Heart right ventricle (tissue), 16 donors: Measurements from ENCODE around the gene COX17. TPM values are rescaled to one million over a fixed set of nuclear protein-coding genes. Genes with fewer than 3 reads are reported as not detected.
A peak's percentile ranks its signal among the peaks of the same experiment; 100 is the strongest.

ENCODE experiments used
- ATAC-seq, 8 donors: fragments of 200-7000 bp; cut with Tn5 transposase; one replicate each; pipeline ENCODE4 v1.9.1; 2020; ENCODE audit warnings: mild to moderate bottlenecking in 8 of 8, moderate library complexity in 8 of 8, moderate number of reproducible peaks in 1 of 8
- DNase-seq, 2 donors: peaks; one replicate each; pipeline ENCODE4 v3.0.0-alpha.2; 2020
- H3K27ac ChIP-seq, 10 donors: fragments of 200-600 bp; sonication (generic) in 2 of 10; one replicate each; pipeline versions ENCODE4 v1.5.0 to v1.8.0; 2020 to 2022; ENCODE audit warnings: mild to moderate bottlenecking in 3 of 10
- H3K27me3 ChIP-seq, 7 donors: fragments of 200-600 bp; one replicate each; pipeline ENCODE4 v1.8.0; 2021 to 2022; ENCODE audit warnings: mild to moderate bottlenecking in 2 of 7
- H3K36me3 ChIP-seq, 9 donors: fragments of 200-600 bp; sonication (generic) in 1 of 9; one replicate each; pipeline versions ENCODE4 v1.5.0 to v1.8.0; 2020 to 2022; ENCODE audit warnings: mild to moderate bottlenecking in 2 of 9
- H3K4me1 ChIP-seq, 9 donors: fragments of 200-600 bp; sonication (generic) in 1 of 9; one replicate each; pipeline versions ENCODE4 v1.5.0 to v1.8.0; 2020 to 2022; ENCODE audit warnings: mild to moderate bottlenecking in 4 of 9
- H3K4me3 ChIP-seq, 10 donors: fragments of 200-600 bp; sonication (generic) in 2 of 10; one replicate each; pipeline versions ENCODE4 v1.5.0 to v1.8.0; 2020 to 2022; ENCODE audit warnings: mild to moderate bottlenecking in 7 of 10, moderate library complexity in 2 of 10
- H3K9me3 ChIP-seq, 11 donors: fragments of 200-600 bp in 10 of 11; sonication (generic) in 2 of 11; one replicate each; pipeline versions ENCODE4 v1.5.0 to v1.8.0; 2013 to 2022; ENCODE audit warnings: mild to moderate bottlenecking in 2 of 11, control low read depth in 1 of 11, moderate library complexity in 1 of 11
- CTCF ChIP-seq, 9 donors: fragments of 200-600 bp; sonication (generic) in 2 of 9; IDR thresholded peaks; one replicate each; pipeline versions ENCODE4 v1.5.0 to v1.8.0; 2021 to 2022; ENCODE audit warnings: antibody characterized with exemption in 9 of 9, mild to moderate bottlenecking in 5 of 9, moderate library complexity in 1 of 9
- WGBS, 2 donors: extraction: QIAGEN DNeasy Blood & Tissue Kit; methylation state at CpG; one replicate each; pipeline ENCODE4 v1.1.7; 2013; ENCODE audit warnings: inconsistent platforms in 1 of 2; 5-methylcytosine and 5-hydroxymethylcytosine counted together
- intact Hi-C, 10 donors: fragments of 100-400 bp; cut with DNase I; formaldehyde crosslinking; loops; one replicate each; pipeline versions ENCODE4 v1.11.1 to v1.14.2; 2022
- polyA plus RNA-seq, 2 donors: library from polyadenylated mRNA; stranded (reverse); fragments of 200-250 nt; gene quantifications; one replicate each; pipeline ENCODE4 v1.2.3, GENCODE V29; 2013
- total RNA-seq, 10 donors: library from RNA; stranded (reverse); fragmentation: NEBNext Ultra II Directional in 3 of 10; extraction: Animal tissue kit (Norgen Biotek cat#: 25700) in 3 of 10; gene quantifications; one replicate each; pipeline versions ENCODE4 v1.2.1 to v1.2.4, GENCODE V29; 2021 to 2023
- donor health status: Arrhythmogenic right ventricular cardiomyopathy.
- donor health status: ischemic (EF 13 %, LVEDD 7.1; RV severe dilation, severe dysfunction).
- donor health status: healthy with polysubstance abuse.
- donor health status: DM: no; HTN: yes; CAD: no.
- donor health status: DM: no; HTN: no; CAD: no.
- donor health status: ischemic (EF 25% LVEDD 6.9; RV normal size, moderate dysfunction).
- donor health status: ischemic (EF 25% LVEDD 5.7; RV mildly dilated, moderate dysfunction).
- donor health status: healthy.
- donor health status: DM: yes; HTN: yes; CAD: no.
- donor health status: Ischemic cardiomyopathy.
- donor health status: ischemic (EF 35%, LVEDD 5.7; RV mildly dilated, moderate dysfunction).
- donor health status: nonischemic (EF 11% LVEDD 7.7; RV severe dilation, severe dysfunction).
- donor health status: DM: yes; HTN: yes; CAD: no.
- donor health status: PGD.
- donor health status: ischemic (EF 29% LVEDD 5.4; RV normal size, mild dysfunction).
- donor health status: nonischemic (EF 23%, LVEDD 6.1; RV moderate dilation, normal function).

COX17 gene
- total and polyA plus RNA-seq, 12 donors, result 76.2 to 733 (median 110) TPM

DNA sequence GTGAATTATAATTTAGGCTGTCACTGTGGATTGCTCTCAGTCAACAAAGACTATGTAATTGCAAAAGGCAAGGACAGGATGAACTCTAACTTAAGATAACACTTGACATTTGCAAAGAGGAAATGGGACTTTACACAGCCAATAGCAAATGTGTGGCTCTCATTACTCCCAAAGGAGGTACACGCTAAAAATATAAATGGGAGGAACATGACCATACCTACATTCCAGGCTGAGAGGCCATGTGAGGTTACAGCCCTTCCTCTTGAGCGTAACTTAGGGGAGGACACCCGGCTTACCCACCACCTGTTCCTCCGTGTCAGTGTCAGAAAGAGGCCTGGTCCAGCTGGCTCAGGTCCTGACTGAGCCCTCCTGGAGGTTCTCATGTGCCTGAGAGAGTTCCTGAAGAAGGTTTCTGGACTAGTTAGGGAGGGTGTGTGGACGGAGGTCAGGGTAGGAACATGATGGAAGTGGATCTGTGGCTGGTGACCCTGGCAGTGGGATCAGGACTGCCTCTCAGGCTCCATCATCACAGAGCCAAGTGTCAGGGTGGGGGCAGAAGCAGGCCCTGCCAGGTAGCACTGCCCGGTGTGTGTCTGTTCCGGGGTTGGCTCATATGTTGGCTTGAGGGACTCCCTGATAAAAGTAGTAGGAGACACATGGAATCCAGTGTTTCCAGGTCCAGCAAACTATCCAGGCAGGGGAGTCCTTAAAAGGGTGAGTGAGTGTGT is 24.7 kb downstream of the COX17 start:
- Histone ChIP-seq H3K27me3 (no peaks in the 10 kb centered on the region), H3K9me3 (no peaks in the 10 kb centered on the region), H3K27ac (peak overlapping the region; percentile 79 to 98 (median 92)), H3K36me3 (peaks cover 0 to 62% (median 10%) of the 10 kb centered on the region in 9 donors), H3K4me3 (peak overlapping the region in 1 of 10 donors; percentile 17), H3K4me1 (peaks cover 13 to 80% (median 67%) of the 10 kb centered on the region in 9 donors)
- TF ChIP-seq CTCF (IDR thresholded peaks at IDR 0.05), result no peak
- 14 to 22% methylated on average over 7 of the region's 7 CpGs for WGBS, 2 donors
- intact Hi-C loops, result loop anchor here in 2 of 10 donors (5.0 kb wide), 1 partner anchor 75 kb away; the partner anchor contains the start of gene ADPRH (in 2 of the 2)
- peak; percentile 73 to 89 (median 82) for ATAC-seq
- DNase-seq, result peak; percentile 45 to 75

GRCh38 chr3:119649761-119650160 is 27.4 kb downstream of the COX17 start:
- Histone ChIP-seq H3K27ac (peak overlapping the region in 8 of 10 donors; percentile 80 to 98 (median 94)), H3K4me1 (peaks cover 21 to 100% (median 83%) of the 10 kb centered on the region in 9 donors), H3K36me3 (peaks cover 0 to 58% (median 10%) of the 10 kb centered on the region in 9 donors), H3K27me3 (no peaks in the 10 kb centered on the region), H3K4me3 (peak overlapping the region in 1 of 10 donors; percentile 4), H3K9me3 (no peaks in the 10 kb centered on the region)
- ATAC-seq, result no peak
- no peak for DNase-seq
- TF ChIP-seq CTCF (IDR thresholded peaks at IDR 0.05), result no peak
- 17 to 37% methylated on average over 3 of the region's 3 CpGs for WGBS, 2 donors
- intact Hi-C loops, result loop anchor here in 2 of 10 donors (5.0 kb wide), 1 partner anchor 72 kb away; the partner anchor contains the start of gene ADPRH (in 2 of the 2)

DNA sequence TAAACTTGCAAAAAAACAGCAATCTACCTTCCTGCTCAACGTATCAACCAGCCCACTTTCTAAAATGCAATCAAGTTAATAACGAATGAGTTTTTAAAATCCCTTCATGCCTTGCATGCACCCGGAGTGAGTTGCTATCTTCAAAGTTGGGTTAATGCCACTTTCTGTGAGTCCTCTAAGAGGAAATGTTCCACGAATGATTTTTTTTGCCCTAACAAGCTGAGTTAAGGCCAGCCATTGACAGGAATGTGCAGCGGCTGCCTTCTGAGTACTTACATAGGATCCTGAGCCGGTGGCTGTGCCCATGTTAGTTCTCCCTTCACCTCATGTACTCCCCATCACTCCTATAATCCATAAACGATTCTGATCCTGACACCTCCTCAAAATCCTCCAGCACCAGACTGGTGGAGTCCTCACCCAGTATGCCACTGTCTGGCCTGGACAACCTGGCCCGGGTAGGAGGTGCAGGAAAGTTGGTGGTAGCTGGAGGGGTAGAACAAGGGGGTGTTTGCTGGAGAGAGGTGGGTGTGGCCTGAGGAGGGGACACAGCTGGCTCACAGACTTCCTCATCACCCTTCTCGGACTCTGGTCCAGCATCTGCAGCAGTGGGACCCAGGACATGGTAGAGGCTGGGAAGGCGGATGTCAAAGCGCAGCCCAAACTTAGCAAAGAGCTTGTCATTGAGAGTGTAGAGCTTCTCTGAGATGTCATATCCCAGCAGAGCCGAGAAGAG is 29.2 kb downstream of the COX17 start:
- ATAC-seq, result peak in 1 of 8 donors; percentile 1
- Histone ChIP-seq H3K4me3 (peak overlapping the region in 7 of 10 donors; percentile 2 to 26 (median 18)), H3K27me3 (no peaks in the 10 kb centered on the region), H3K9me3 (no peaks in the 10 kb centered on the region), H3K27ac (peak overlapping the region; percentile 82 to 98 (median 90)), H3K4me1 (peaks cover 22 to 100% (median 88%) of the 10 kb centered on the region in 9 donors), H3K36me3 (peaks cover 0 to 58% (median 5%) of the 10 kb centered on the region in 9 donors)
- 35 to 39% methylated on average over 12 of the region's 12 CpGs for WGBS, 2 donors
- intact Hi-C loops, result no loop called here
- TF ChIP-seq CTCF (IDR thresholded peaks at IDR 0.05), result no peak
- DNase-seq, result no peak

GRCh38 chr3:119647171-119647570 is 30.0 kb downstream of the COX17 start:
- H3K36me3 ChIP-seq, result peaks cover 0 to 65% (median 14%) of the 10 kb centered on the region in 9 donors
- ATAC-seq, result peak; percentile 34 to 84 (median 69)
- TF ChIP-seq CTCF (IDR thresholded peaks at IDR 0.05), result no peak
- H3K27me3 ChIP-seq, result no peaks in the 10 kb centered on the region
- 36 to 54% methylated on average over 2 of the region's 2 CpGs for WGBS, 2 donors
- peak in 1 of 2 donors; percentile 79 for DNase-seq
- no peaks in the 10 kb centered on the region for H3K9me3 ChIP-seq
- H3K4me3 ChIP-seq, result peak overlapping the region in 3 of 10 donors; percentile 18 to 26 (median 19)
- intact Hi-C loops, result no loop called here
- peaks cover 22 to 100% (median 88%) of the 10 kb centered on the region in 9 donors for H3K4me1 ChIP-seq
- peak overlapping the region; percentile 82 to 98 (median 90) for H3K27ac ChIP-seq
